NCI-H2107 (cell line): ENCODE measurements around the gene PSMA7.

ENCODE experiments used
- DNase-seq: peaks from one replicate; lab custom pipeline; 2025; lab: John Stamatoyannopoulos, UW

Gene PSMA7

DNA sequence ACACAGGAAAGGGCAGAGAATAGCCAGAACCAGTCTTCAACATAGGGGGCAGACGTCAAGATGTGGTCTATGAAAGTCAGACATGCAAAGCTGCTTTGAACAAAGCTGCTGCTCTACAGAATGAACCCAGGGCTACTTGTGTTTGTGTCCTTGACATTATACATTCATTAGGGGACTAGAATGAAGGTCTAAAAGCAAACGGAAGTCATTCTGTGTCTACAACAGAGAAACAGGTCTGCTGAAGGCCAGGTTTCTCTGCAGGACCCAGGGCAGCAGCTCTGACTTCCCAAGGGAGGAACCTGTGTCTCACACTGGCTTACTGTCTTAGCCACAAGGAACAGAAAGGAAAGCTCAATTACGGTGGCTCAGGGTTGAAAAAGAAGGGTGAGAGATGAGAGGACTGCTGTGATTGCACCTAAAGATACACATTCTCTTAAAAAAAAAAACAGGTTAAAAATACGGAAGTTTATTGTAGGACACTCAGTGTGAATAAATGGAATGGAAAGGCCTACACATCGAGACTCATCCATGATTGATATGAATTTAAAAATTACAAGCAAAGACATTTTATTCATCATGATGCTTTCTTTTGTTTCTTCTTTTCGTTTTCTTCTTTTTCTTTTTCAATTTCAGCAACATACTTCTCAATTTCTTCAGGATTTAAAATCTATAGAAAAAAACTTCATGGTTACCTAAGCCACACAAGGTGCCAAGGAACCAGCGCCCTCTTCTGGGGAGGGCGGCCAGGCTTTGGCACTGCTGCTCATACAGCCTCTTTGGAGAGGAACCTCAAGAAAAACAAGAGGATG, 6.7 kb downstream of the PSMA7 start:
- DNase-seq = no peak

- DNase-seq = no peak
Measured at GRCh38 chr20:62135573-62136266, 7.5 kb downstream of the PSMA7 start.

DNA sequence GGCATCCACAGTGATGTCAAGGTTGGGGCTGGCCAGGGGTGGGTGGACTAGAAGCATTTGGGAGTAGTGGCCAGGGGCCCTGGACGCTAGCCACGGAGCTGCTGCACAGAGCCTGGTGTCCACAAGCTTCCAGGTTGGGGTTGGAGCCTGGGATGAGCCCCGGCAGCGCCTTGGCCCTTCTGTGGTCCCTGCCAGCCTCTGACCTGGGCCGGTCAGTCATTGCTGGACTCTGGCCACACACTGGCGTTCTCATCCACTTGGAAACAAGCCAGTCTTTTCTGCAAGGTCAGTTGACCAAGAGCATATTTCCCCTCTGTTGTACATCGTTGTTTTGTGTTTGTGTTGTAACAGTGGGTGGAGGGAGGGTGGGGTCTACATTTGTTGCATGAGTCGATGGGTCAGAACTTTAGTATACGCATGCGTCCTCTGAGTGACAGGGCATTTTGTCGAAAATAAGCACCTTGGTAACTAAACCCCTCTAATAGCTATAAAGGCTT, 8.4 kb downstream of the PSMA7 start:
- DNase-seq = no peak

GRCh38 chr20:62133864-62134263, 9.3 kb downstream of the PSMA7 start:
- no peak for DNase-seq

DNA sequence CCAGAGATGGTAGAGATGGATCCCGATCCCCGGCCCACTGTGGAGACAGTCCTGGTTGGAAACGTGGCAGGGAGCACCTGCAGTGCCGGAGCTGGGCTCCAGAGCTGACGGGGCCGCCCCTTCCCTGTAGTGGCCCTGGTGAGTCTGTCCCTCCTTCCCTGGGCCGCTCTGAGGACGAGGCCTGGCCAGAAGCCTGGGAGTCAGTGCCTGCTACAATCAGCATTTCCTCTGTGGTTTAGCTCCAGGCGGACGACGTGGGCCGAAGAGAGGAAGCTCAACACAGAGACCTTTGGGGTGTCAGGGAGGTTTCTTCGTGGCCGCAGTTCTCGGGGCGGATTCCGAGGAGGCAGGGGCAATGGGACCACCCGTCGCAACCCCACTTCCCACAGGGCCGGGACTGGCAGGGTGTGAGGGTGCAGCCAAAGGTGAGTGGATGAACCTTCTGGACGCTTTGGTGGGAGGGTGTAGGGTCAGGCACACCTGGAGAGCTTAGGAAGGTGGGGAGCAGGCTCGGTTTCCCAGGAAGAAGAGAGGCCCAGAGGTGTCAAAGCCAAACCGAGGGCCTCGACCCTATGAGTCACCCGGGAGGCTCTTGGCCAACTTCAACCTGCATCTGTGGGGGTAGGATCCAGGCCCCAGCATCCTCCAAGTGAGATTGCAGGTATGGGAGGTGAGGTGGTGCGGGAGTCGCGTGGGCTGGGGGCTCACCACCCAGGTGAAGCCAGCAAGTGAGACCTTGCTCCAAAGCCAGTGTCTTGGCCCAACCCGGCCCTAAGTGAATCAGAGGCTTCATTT, 9.9 kb downstream of the PSMA7 start:
- DNase-seq = no peak

DNA sequence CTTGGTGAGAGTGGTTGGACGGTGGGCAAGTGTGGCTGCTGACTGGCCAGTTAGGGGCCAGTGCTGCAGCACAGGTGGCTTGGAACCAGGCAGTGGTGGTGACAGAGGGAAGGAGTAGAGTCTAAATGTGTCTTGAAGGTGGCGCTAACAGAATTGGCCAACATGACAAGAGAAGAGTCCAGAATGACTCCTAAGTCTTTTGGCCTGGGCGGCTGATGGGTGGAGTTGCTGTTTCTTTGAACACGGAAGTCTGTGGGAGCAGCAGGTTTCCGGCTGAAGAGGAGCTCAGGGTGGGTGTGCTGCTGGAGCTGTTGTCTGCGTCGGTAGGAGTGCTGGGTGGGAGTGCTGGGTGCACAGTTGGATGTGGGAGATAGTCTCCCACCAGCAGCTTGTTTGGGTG, 10.8 kb downstream of the PSMA7 start:
- DNase-seq = no peak

DNA sequence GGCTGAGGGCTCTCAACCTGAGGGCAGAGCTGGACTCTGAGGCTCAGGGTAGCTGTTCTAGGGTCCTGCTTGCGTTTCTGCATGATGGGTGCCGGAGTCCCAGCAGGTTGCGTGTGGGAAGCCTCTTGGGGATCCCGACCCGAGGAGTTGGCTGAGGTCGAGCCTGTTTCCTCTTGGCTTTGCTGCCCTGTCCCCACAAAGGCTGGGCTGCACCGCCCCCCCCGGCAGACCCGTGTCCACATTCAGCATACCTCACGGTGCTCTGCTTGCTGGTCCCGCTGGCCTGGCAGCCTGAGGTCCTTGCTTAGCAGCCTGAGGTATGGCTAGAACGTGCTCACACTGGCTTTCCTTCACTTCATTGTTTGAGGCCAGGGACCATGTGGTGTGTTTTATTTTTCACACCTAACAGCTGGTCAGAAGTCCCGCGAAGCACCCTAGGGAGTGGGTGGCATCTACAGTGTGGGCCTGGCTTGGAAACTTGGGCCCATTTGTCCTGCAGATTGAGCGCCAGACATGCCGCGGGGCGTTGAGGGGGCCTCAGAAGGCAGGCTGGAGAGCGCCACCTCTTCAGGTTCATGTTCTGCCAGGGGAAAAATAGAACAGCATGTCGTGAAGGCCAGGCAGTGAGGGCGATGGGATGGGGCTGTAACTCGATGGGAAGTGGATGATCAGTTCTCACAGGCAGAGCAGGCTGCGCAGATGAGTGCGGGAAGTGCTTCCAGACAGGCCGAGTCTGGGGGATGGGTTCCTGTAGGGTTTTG, 11.5 kb downstream of the PSMA7 start:
- no peak for DNase-seq

DNA sequence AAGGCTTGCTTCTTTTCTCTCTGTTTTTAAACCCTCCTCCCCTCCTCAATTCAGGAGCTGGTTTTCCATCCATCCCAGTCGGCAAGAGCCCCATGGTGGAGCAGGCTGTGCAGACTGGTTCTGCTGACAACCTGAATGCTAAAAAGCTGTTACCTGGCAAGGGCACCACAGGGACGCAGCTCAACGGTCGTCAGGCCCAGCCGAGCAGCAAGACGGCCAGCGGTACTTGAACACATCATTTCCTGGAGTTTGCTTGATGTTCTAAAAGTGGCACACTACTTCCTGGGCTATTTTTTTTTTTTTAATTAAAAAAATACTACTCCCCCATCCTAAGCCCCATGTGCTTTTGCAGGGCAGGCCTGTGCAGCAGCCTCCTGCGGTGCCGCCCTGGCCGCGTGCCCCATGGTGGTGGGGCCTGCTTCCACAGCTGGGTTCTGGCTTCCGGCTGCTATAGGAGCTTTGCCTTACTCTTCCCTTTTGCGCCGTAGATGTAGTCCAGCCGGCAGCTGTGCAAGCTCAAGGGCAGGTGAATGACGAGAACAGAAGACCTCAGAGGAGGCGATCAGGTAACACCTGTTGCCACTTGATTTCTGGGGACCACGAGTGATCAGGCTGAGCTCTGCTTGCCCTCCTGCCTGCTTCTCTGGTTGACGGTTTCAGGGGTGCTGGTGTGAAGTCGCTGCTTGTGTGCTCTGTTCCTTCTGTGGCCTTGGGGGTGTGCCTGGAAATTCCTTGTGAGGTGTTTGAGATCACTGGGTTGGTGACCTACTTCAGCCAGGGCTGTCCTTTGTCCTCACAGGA, 13.3 kb downstream of the PSMA7 start:
- DNase-seq = no peak

GRCh38 chr20:62128502-62128901, 14.7 kb downstream of the PSMA7 start:
- DNase-seq = no peak

GRCh38 chr20:62127799-62128198, 15.4 kb downstream of the PSMA7 start:
- no peak for DNase-seq

DNA sequence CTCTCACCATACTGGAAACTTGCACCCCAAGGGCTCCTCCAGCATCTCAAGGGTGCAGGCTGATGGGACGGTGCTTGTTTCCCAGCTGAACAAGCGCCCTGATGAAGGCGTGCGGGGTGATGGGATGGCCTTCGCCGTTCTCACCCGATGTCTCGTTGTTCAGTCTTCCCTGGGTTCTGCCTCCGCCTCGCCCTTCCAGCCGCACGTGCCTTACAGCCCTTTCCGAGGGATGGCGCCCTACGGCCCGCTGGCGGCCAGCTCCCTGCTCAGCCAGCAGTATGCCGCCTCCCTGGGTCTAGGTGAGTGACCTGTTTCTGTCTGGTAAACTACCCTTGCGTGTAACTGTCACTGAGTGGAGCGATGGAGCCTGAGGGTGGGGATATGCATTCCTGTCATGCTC, 17.1 kb downstream of the PSMA7 start:
- no peak for DNase-seq

DNA sequence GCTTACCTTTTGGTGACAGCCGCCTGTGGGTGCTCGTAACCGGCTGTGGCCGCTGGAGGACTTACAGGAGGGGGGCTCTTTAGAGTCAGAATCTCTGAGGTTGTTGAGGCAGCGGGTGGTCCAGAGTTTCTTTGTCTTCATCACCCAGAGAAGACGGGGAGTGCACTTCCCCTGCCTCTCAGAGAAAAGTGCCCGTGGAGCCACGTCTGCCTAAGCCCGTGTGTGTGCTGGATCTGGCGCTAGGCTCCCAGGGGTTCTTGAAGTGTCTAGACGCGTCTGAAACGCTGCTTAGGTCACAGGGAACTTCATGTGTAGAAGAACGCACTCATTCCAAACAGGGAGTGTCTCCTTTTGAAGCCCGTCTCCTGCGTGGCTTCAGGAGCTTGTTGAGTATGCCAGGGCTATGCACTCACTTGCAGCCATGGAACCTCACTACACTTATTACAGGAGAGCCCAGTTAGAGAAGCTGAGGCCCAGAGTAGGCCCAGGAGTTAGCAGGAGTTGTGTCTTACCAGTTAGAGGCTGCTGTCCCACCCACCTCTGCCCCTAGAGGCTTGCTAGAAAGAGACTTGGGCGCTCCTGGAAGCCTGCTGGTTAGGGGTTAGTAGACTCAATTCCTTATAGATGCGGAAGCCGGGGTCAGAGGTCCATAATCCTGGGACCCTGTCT, 19.6 kb downstream of the PSMA7 start:
- DNase-seq = no peak

DNA sequence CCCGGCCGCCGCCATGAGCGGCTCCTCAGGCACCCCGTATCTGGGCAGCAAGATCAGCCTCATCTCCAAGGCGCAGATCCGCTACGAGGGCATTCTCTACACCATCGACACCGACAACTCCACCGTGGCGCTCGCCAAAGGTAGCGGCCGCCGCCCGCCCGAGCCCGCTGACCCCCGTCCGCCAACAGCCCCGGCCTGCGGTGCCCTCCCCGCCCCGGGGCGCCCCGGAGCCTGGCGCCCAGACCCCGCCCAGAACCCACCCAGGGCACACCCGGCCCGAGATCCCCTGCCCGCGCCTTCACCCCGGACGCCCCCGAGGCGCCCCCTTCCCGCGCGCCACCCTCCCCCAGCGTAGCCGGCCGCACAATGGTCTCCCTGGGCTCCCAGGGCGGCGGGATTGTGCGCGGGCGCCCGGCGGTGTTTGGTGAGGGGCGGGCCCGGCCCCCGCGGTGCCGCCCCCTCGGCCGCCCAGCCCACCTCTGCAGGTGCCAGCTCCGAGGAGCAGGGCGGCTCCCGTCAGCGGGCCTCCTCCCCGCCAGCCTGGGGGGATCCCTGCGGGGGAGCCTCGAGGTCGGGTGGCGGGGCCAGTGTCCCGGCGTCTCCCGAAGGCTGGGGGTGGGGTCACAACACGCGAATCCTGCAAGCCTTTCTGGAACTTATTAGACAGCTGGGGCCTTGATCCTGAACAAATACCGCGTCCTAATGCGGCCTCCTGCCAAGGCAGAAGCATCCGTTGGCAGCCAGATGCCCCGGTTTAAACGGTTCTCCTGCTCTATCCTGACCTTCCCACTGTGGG, 20.3 kb downstream of the PSMA7 start:
- no peak for DNase-seq

- peak; percentile 98 for DNase-seq
Measured at GRCh38 chr20:62121776-62122653, 21.2 kb downstream of the PSMA7 start, which contains the start of gene LSM14B. Gene LSM14B, plus strand, starts transcription at chr20:62122475. Its CDS starts 192 bp downstream, at chr20:62122667.

GRCh38 chr20:62120990-62121775, 22.0 kb downstream of the PSMA7 start:
- no peak for DNase-seq

DNA sequence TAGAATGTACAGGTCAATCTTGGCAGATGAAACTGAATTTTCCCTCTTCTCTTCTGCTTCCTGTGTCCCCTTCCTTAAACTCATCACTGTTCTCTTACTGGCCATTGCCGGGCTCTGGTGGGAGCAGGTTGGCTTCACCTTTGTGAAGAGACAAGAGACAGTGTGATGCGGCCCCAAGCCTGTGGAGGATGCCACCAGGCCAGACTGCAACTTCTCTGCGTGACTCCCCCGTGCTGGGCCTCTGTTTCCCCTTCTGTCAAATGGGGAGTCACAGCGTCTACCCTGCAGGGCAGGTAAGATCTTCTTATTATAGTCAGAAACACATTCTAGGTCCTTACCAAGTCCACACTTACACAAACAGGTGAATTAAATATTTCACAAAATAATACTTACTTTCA, 22.8 kb downstream of the PSMA7 start:
- DNase-seq = no peak

- DNase-seq = no peak
Measured at GRCh38 chr20:62119591-62120364, 23.4 kb downstream of the PSMA7 start.
